GM21360 (cell line): ENCODE results near the gene OPRL1.

Source experiments
- ATAC-seq: cut with Tn5 transposase; IDR thresholded peaks from one replicate; pipeline ENCODE4 v1.9.1; 2021; ENCODE audit warnings: mild to moderate bottlenecking, moderate library complexity; ENCODE audit not compliant: unreplicated experiment

Gene OPRL1

DNA sequence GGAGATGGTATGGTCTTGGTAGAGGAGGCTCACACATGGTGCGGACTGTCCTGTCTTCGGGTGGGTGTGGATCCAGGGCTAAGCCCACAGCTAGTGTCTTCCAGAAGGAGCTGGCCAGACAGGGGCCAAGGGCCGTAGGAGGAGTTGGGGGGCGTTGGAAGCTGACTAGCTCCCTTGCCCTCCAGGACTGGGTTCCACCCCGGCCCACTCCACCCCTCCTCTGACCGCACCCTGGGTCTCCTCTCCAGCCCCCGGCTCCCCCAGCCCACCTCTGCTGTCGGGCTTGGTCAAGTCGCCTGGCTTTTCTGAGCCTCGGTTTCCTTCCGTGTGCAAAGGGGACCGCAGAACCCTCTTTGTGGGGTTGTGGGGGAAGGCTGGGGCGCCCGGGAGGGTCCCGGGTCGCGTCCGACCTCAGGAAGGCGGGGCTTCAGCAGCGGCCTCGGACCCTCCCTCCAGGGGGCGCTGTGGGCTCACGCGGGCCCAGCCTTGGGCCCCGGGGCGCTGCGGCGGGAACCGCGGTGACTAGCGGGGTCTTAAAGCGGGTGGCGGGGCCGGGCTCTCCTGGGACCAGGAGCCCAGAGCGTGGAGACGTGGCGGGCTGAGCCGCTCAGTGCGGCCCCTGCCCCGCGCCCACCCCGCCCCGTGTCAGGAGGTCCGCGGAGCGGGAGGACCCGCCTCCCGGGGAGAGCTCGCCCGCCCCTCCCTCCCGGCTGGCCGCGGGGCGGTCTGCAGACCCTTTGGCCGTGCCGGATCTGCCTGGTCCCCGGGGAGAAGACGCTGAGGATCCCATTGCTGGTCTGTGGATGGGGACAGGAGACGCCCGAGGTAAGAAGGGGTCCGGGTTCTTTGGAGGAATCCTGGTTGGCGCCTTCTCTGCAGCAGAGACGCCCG is 22.1 kb downstream of the OPRL1 start:
- ATAC-seq = no peak

DNA sequence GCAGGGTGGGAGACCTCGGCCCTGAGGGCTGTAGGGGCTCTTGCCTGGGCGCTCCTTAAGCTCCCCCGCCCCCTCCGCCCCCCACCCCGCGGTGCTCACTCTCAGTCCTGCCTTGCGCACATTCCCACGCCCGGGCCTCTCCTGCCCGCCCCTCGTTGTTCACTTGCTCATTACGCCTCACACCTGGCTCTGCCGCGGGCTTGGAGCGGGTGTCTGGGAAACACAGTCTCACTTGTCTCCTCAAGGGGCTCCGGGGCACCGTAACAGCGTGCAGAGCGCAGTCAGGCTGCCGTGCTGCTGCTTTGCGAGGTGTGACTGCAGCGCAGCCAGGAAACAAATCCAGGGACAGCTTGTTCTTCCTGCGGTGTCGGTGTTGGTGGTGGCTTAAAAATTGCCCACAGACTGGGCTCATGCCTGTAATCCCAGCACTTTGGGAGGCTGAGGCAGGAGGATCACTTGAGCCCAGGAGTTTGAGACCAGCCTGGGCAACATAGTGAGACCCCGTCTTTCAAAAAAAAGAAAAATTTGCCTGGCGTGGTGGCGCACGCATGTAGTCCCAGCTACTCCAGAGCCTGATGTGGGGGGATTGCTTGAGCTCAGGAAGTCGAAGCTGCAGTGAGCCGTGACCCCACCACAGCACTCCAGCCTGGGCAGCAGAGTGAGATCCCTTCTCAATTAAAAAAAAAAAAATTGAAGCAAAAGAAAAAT is 22.9 kb downstream of the OPRL1 start:
- ATAC-seq = no peak

DNA sequence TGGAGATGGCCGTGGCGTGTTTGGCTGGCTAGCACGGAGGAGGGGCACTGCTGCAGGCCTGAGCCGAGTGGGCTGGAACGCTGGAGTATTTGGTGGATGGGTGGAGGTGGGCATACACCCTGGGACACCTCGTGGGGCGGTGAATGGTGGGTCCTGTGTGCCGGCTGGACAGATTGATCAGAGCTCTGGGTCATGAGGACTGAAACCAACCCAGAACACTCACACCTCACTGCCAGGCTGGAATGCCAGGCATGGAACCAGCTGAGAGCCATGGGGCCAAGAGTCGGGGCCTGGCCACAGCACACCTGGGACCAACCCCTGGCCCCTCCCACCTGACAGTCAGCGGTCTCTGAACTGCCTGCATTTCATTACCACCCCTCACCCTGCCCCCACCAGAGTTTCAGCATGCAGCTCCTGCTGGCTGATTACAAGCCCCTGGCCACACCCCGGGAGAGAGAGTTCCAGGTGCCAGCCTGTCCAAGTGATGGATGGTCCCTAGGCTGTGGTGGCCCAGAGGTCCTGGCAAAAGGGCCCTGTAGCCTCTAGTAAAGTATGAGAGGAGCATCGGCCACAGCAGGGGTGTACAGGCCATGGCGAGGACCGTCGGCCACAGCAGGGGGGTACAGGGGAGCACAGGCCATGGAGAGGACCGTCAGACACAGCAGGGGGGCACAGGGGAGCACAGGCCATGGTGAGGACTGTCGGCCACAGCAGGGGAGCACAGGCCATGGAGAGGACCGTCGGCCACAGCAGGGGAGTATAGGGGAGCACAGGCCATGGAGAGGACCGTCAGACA is 24.2 kb downstream of the OPRL1 start:
- ATAC-seq = no peak

DNA sequence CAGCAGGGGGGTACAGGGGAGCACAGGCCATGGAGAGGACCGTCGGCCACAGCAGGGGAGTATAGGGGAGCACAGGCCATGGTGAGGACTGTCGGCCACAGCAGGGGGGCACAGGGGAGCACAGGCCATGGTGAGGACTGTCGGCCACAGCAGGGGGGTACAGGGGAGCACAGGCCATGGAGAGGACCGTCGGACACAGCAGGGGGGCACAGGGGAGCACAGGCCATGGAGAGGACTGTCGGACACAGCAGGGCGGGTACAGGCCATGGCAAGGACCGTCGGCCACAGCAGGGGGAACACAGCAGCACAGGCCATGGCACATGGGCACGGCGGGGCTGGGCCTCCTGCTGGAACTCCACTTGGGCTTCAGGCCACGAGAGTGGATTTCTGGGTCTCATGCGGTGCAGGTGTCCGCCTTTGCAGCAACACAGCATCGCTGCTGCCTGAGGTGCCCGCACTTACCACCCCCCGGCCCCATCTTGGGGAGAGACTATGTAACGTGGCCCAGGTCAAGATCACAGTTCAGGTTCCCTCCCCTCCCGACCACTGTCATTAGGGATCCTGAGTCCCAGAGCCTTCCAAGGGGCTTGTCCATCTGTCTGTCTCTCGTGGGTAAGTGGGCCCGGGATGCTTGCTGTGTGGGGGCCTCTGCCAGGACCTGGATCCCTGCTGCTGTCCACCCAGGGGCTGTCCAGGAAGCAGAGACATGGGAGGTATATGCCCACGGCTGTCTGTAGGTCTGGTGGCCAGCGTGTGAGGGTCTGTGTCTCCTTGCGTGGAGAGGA is 25.0 kb downstream of the OPRL1 start:
- no peak for ATAC-seq

DNA sequence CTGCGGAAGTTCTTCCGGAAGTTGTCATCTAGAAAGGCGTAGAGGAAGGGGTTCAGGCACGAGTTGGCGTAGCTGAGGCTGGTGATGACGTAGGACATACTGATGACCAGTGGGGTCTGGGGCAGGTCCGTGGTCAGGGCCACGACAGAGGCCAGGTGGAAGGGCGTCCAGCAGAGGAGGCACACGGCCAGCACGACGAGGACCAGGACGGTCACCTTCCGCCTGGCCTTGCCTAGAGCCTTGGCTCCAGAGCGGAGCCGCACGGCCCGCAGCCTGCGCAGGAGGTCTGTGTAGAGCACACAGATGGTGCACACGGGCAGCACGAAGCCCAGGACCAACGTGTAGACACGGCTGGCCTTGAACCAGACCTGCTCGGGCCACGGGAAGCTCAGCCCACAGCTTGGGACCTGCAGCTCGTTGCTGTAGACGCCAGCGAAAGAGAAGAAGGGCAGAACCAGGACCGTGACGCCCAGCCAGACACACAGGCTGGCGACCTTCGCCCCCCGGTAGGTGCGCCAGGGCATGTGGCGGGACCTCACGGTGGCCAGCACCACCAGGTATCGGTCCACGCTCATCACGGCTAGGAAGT is 26.1 kb downstream of the OPRL1 start:
- ATAC-seq = no peak

DNA sequence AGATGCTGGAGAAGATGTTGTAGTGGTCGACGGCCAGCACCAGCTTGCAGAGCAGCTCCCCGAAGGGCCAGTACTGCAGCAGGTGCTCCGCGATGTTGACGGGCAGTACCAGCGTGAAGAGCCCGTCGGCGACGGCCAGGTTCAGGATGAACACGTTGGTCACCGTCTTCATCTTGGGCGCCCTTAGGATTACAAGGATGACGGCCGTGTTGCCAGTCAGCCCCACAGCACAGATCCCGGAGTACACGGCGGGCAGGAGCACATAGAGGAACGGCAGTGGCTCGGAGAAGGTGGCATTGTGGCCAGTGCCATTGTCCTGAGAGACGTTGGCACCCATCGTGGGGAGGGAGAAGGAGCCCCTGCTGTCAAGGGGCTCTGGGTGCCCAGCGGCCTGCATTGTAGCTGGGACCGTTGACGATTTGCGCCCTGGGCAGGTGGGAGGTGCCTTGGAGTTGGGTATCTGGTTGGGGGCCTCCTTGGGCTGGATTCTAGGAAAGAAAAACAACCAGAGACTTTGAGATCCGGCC is 26.6 kb downstream of the OPRL1 start:
- no peak for ATAC-seq

DNA sequence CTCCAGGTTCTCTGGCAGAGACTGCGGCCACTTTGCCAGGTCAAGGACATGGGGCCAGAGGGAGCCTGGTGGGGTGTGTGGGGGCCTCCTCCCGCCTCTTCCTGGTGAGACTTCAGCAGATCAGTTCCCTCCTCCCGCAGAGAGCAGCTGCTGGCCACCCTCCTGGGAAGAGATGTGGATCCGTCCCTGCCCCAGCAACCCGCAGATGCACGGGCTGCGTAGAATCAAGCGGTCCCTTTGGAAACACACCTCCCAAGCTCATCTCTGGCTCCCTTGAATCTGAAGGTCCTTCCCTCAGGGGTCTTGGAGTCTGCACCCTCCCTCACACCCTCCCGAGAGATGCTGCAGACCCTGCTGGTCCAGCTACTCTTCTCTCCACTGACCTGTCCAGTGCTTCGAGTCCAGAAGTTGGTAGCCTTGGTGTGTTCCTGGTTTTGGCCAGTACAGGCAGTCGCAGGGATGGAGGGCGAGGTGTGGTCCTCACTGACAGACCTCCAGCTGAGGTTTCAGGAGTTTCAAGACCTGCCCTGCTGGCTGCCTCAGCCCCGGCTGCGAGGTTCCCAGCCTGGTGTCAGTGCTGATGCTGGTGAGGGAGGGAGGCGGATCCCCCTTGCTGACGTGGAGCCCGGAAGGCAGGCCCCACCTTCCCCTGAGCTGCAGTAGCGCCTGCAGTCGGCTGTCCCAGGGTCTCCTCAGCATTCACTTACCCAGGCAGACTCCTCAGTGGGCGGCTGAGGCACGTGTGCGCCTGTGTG is 27.3 kb downstream of the OPRL1 start, which contains the start of gene NPBWR2:
TSS of gene NPBWR2 (minus strand) at position 585 of the 755 bp plus-strand sequence. CDS start 734 bp downstream, outside the sequence.
- ATAC-seq = no peak

DNA sequence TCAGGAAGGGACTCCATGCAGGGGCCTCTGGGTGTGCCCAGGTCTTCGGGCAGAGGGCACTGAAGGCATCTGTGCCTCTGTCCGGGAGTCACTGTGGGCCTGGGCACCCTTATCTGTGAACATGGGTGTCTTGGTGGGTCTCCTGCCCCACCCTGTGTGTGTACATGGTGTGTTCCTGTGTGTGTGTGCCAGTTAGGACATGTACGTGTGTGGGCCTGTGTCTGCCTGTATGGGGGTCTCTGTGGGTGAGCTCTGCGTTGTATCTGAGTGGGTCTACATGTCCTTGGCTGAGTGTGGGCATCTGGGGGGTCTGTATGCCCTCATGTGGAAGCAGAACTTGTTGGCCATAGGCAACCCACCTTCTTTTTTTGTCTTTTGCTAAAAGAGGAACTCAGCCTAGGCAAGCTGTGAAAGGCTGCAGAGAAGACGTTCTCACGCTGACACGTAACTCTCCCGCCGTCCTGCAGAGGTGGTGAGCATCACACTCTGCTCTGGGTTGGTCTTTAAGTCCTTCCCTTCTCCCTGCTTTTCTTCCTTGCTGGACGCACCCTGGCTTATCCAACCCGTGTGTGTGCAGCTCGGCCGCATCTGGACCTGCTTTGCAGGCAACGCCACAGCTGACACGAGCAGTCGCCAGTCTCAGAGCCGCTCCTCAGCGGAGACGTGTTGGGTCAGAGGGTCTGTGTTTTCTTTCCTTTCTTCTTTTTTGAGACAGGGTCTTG is 28.0 kb downstream of the OPRL1 start:
- no peak for ATAC-seq

DNA sequence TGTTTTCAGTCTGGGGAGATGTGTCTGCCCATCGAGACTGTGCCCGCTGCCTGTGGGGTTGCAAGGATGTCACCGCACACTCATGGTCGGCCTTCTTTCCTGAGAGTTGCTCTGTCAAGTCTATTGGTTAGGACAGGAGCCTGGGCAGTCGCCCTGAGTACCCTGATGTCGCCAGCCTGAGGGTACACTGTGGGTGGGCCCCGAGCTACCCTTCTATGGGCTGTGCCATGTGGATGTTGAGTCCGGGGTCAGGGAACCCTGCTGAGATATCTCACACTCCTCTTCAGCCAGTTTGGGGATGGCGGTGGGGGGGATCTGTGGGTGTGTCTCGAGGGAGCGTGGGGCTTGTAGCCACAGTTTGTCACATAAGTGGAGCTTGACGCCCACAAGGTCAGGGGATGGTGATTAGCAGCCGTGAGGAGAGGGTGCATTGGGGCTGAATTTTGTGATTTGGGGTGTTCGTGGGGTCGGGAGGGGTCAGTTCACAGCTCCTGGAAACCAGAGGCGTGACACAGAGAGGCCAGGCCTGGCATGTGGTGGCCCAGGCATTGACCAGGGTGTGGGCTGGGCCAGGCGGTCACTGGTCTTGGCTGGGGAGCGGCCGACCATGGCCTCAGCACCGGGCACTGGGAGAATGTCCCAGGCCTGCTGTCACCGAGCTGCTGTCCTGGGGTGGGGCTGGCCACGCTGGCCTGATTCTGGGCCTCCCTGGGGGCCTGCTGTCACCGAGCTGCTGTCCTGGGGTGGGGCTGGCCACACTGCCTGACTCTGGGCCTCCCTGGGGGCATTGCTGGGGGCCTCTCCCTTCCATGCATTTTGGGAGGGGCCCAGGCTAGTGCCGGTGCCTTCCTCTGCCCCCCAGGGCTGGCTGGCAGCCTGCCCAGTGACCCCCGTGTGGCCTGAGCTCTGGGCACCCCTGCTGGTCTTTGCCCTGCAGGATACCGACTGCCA is 29.1 kb downstream of the OPRL1 start:
- no peak for ATAC-seq

DNA sequence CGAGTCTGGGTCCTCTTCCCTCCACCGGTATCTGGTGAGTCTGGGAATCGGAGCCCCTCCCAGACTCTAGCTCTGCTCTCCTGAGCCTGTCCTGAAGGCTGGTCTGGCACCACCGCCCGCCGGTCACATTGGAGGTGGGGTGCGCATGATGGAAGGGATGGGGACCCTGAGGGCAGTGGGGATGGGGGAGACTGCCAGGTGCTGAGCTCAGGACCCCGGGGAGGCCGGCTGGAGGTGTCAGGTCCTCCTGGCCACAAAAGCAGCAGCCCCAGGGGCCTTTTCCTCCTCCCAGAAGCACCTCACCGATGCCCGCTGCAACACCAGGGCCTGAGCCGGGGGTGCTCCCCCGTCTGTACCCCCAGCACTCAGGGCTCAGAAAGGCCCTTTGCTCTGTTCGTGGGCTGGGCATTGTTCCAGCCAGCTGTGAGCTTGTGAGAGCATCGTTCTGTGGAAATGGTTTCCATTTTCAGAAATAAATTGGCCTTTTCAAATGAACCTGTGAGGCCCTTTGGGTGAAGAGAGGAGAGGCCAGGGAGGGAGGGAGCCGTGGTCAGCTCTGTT is 30.0 kb downstream of the OPRL1 start:
- ATAC-seq = no peak

DNA sequence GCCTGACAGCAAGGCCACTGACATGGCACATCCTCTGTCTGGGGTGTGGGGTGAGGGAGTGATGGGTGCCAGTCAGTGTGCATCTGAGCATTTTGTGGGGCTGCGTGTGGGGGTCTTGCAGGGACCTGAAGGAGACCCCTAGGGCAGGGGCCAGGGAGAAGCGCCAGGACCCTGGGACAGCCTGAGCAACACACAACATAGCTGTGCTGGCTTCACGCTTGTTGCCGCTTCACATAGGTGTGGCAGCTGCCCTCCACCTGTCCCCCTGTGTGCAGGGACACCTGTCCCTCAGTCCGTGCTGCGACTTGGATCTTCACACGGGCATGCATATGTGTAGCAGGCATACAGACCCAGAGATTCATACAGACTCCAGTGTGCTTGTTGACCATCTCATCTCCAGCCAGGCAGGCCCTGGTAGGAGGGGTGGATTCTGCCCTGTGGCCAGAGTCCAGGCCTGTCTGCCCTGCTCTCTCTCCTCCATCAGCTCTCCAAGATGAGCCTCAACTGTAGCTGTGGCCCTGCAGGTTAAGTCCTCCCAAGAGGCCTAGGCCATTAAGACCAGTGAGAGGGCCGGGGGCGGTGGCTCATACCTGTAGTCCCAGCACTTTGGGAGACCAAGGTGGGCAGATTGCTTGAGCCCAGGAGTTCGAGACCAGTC is 30.7 kb downstream of the OPRL1 start:
- no peak for ATAC-seq

DNA sequence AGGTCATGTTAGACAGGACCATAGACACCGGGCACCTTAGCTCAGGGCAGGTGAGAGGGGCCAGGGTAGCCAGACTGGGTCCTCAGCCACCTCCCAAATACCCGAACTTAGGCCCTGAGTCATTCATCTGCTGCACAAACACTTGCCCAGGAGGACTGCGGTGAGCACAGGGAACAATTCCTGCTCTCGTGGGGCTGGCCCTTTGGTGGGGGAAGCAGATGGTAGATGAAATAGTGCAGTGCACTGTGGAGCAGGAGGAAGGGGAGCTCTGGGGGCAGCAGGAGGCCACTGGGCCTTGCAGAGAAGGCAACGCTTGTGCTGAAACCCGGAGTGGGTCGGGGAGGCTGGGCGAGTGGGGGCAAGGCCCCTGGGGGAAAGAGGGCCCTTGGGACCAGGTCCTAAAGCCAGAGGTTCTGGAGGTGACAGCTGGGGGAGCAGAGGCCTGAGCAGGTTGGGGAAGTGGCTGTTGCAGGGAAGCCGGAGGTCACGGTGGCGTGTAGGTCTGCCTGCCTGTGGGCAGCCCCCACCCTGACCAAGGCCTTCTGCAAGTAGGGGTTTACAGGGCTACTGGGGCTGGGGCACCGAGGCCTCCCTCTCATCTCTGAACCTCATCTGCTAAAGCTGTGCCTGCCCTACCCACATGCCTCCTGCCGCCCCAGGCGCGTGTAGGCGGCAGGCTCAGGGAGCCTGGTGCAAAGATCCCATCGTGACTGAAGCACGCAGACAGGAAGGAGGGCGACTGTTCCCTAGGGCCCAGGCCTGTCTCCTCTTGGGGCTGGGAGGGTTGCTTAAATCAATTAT is 32.2 kb downstream of the OPRL1 start:
- ATAC-seq = no peak

DNA sequence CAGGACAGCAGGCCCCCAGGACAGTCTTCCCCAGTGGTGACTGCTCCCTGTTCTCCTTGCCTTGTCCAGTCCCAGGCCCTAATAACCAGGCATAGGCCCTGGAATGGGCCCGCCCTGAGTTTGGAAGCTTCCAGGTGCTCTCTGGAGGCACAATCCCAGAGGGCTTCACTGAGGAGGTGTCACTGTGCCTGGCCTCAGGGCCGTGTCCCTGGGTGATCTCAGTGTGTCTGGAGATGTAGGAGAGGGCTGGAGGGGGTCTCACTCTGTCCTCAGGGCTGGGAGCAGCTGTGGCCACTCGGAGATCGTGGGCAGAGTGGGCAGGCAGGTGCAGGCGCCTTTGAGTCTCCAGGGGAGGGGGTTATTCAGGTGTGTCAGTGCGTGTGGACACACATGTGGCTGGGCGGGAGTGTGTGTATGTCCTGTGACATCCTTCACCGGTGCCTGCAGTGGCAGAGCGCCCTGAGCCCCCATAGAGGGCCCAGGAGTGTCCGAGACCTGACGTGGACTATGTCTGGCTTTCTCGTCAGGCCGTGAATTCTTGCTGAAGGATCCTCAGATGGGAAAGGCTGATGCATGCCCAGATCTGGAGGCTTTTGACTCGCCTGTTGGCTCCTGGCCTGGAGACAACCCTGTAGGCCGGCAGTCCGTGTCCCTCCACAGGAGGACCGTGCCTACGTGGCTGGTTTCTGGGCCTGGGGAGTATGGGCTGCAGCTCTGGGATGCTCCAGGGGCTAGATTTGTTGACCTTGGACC is 33.0 kb downstream of the OPRL1 start:
- ATAC-seq = no peak

DNA sequence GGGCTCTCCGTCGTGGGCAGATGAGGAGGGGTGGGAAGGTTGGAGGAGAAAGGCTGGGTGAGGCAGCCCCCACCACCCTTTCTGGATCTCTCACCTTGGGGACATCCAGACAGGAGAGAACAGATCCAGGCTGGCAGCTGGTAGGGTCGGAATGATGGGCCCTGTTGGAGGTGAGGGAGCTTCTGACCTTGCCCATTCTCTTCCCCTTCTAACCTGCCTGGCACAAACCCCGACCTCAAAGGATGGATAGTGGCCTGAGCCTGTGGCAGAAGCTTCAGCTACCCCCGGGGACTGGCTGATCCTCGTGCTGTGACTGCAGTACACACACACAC is 33.5 kb downstream of the OPRL1 start:
- ATAC-seq = no peak

DNA sequence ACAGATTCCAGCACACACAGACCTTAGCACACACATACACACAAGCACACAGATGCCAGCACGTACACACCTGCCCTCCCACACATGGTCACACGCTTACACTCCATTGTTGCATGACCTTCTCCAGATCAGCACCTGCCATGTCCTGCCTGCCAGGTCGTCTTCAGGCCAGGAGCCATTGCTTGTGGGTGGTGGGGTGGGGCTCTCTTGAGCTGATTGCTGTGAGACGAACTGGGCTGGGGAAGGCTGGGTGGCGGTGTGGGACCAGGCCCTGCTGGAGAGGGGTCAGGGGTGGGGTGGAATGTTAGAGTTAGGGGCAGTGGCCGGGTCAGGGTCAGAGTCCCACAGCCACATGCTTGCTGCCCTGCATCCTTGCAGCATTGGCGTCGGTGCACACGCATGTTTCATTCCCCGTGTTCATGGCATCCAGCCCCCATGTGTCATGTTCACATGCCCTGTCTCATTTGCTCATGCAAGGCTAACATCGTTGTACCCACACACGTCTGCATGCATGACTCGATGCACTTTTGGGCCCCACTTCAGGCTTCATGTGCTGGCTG is 34.0 kb downstream of the OPRL1 start:
- ATAC-seq = no peak
